ENCODE measurements around the gene OSBPL10. TPM values are rescaled to one million over a fixed set of nuclear protein-coding genes. Genes with fewer than 3 reads are reported as not detected.

Gene OSBPL10
- total RNA-seq, 2 donors from 2014 or later: 23.8 to 33.6 TPM

DNA sequence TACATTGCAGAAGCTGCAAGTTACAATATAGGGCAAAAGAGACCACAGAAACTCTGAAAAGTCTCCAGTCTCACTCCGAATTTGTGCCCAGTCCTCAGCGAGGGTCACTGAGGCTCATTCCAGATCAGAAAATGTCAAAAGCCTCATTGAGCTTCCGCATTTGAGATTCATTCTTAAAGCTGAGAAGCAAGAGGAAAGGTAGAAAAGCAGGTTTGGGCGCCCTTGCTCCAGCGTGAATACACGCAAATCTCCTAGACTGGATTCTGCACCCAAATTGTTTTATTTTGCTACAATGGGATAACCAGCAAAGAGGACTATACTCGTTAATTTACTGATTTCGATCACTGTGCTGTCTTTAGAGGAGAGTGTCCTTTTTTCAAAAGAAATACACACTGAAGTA lies 236.1 kb downstream of the OSBPL10 start:
- no peak for TF ChIP-seq CTCF (conservative IDR thresholded peaks at IDR 0.05)

GRCh38 chr3:31743331-31744089 lies 237.6 kb downstream of the OSBPL10 start:
- H3K9me3 ChIP-seq (ENCODE audit: control insufficient read depth, low read length): no peaks in the 10 kb centered on the region
- no peaks in the 10 kb centered on the region for H3K4me1 ChIP-seq (ENCODE audit: control insufficient read depth, insufficient read depth, low read length)
- Mint-ChIP-seq H3K4me1 (peaks cover 6% of the 10 kb centered on the region), H3K36me3 (ENCODE audit: low read depth) (peaks cover 2% of the 10 kb centered on the region), H3K4me3 (no peak overlapping the region), H3K27me3 (ENCODE audit: insufficient read depth) (no peaks in the 10 kb centered on the region), H3K9me3 (no peaks in the 10 kb centered on the region), H3K27ac (no peak overlapping the region)
- WGBS, 2 experiments (ENCODE audit: insufficient coverage in 1 of 2, insufficient read length in 1 of 2): 96 to 100% methylated on average over 1 to 5 of the region's 5 CpGs
- H3K36me3 ChIP-seq (ENCODE audit: control insufficient read depth, insufficient read depth, low read length): no peaks in the 10 kb centered on the region
- no peak overlapping the region for H3K9ac ChIP-seq (ENCODE audit: extremely low read depth, low read length, poor library complexity, severe bottlenecking)
- H3K4me3 ChIP-seq (ENCODE audit: low read length): no peak overlapping the region
- no peak for TF ChIP-seq CTCF (conservative IDR thresholded peaks at IDR 0.05)
- DNase-seq: no peak
- H3K27ac ChIP-seq (ENCODE audit: low read depth, low read length): no peak overlapping the region
- no peaks in the 10 kb centered on the region for H3K27me3 ChIP-seq (ENCODE audit: control insufficient read depth, insufficient read depth, low read length, poor library complexity, severe bottlenecking)

More for the DNA sequence above, 236.1 kb downstream of the OSBPL10 start:
- Mint-ChIP-seq H3K9me3 (no peaks in the 10 kb centered on the region), H3K36me3 (ENCODE audit: low read depth) (peaks cover 2% of the 10 kb centered on the region), H3K27ac (no peak overlapping the region), H3K27me3 (ENCODE audit: insufficient read depth) (no peaks in the 10 kb centered on the region), H3K4me1 (peaks cover 14% of the 10 kb centered on the region), H3K4me3 (no peak overlapping the region)
- Histone ChIP-seq H3K4me3 (ENCODE audit: low read length) (no peak overlapping the region), H3K27me3 (ENCODE audit: control insufficient read depth, insufficient read depth, low read length, poor library complexity, severe bottlenecking) (no peaks in the 10 kb centered on the region), H3K9ac (ENCODE audit: extremely low read depth, low read length, poor library complexity, severe bottlenecking) (no peak overlapping the region), H3K27ac (ENCODE audit: low read depth, low read length) (no peak overlapping the region), H3K4me1 (ENCODE audit: control insufficient read depth, insufficient read depth, low read length) (no peaks in the 10 kb centered on the region), H3K36me3 (ENCODE audit: control insufficient read depth, insufficient read depth, low read length) (no peaks in the 10 kb centered on the region), H3K9me3 (ENCODE audit: control insufficient read depth, low read length) (no peaks in the 10 kb centered on the region)
- DNase-seq: no peak
- whole genome bisulfite sequencing, 2 experiments (ENCODE audit: insufficient coverage in 1 of 2, insufficient read length in 1 of 2): 95 to 98% methylated on average over 8 of the region's 8 CpGs

DNA sequence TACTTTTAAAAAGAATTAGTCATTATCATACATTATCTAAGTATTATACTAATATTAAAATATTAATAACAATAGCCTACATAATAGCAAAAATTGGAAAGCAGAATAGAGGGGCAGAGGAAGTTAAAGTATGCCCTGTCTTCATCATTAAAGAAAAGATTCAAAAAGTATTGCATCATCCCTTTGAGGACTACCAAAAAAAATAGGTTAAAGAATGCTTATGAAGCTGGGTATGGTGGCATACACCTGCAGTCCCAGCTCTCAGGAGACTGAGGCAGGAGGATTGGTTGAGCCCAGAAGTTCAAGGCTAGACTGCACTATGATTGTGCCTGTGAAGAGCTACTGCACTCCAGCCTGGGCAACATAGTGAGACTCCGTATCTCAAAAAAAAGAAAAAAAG lies 240.7 kb downstream of the OSBPL10 start:
- no peaks in the 10 kb centered on the region for H3K27me3 ChIP-seq (ENCODE audit: control insufficient read depth, insufficient read depth, low read length, poor library complexity, severe bottlenecking)

More for the DNA sequence above, 240.7 kb downstream of the OSBPL10 start:
- Mint-ChIP-seq H3K36me3 (ENCODE audit: low read depth) (no peaks in the 10 kb centered on the region), H3K27me3 (ENCODE audit: insufficient read depth) (no peaks in the 10 kb centered on the region), H3K27ac (no peak overlapping the region), H3K4me3 (no peak overlapping the region), H3K9me3 (peaks cover 3% of the 10 kb centered on the region), H3K4me1 (no peaks in the 10 kb centered on the region)
- DNase-seq: no peak
- Histone ChIP-seq H3K9ac (ENCODE audit: extremely low read depth, low read length, poor library complexity, severe bottlenecking) (no peak overlapping the region), H3K9me3 (ENCODE audit: control insufficient read depth, low read length) (no peaks in the 10 kb centered on the region), H3K27ac (ENCODE audit: low read depth, low read length) (no peak overlapping the region), H3K4me3 (ENCODE audit: low read length) (no peak overlapping the region), H3K4me1 (ENCODE audit: control insufficient read depth, insufficient read depth, low read length) (no peaks in the 10 kb centered on the region), H3K36me3 (ENCODE audit: control insufficient read depth, insufficient read depth, low read length) (no peaks in the 10 kb centered on the region)
- TF ChIP-seq CTCF (conservative IDR thresholded peaks at IDR 0.05): no peak
- 78% methylated on average over 1 of the region's 1 CpG; no CpG with 5 or more reads in 1 of the 2 experiments for WGBS, 2 experiments (ENCODE audit: insufficient coverage in 1 of 2, insufficient read length in 1 of 2)
